ENCODE data around the gene CSRP1. TPM values are rescaled to one million over a fixed set of nuclear protein-coding genes. Genes with fewer than 3 reads are reported as not detected.
"Not testable (repeated sequence)": the region's sequence is repeated elsewhere in the genome, so short reads cannot be mapped to it uniquely, and the experiment has no call there.

The CSRP1 gene
- total and polyA plus RNA-seq, 2 donors: 719 to 4,390 TPM

- Histone ChIP-seq H3K36me3 (ENCODE audit: insufficient read depth) (no peaks in the 10 kb centered on the region), H3K4me1 (ENCODE audit: insufficient read depth) (no peaks in the 10 kb centered on the region), H3K4me3 (ENCODE audit: low read depth, low read length) (no peak overlapping the region), H3K27ac (ENCODE audit: low read depth) (peak overlapping the region; percentile 53)
- 59% methylated on average over 10 of the region's 10 CpGs for WGBS
- DNase-seq (ENCODE audit: extremely low spot score): no peak
Measured at GRCh38 chr1:201501812-201502510, 5.0 kb downstream of the CSRP1 start.

- H3K27ac ChIP-seq (ENCODE audit: low read depth): peak overlapping the region; percentile 3
- H3K4me1 ChIP-seq (ENCODE audit: insufficient read depth): no peaks in the 10 kb centered on the region
- no peaks in the 10 kb centered on the region for H3K36me3 ChIP-seq (ENCODE audit: insufficient read depth)
- 60% methylated on average over 8 of the region's 8 CpGs for WGBS
- no peak for DNase-seq (ENCODE audit: extremely low spot score)
- H3K4me3 ChIP-seq (ENCODE audit: low read depth, low read length): no peak overlapping the region
Measured at GRCh38 chr1:201501144-201501543, 5.8 kb downstream of the CSRP1 start.

GRCh38 chr1:201500670-201501120 is 6.2 kb downstream of the CSRP1 start:
- H3K4me3 ChIP-seq (ENCODE audit: low read depth, low read length): no peak overlapping the region
- no peaks in the 10 kb centered on the region for H3K36me3 ChIP-seq (ENCODE audit: insufficient read depth)
- DNase-seq (ENCODE audit: extremely low spot score): no peak
- H3K4me1 ChIP-seq (ENCODE audit: insufficient read depth): no peaks in the 10 kb centered on the region
- peak overlapping the region; percentile 79 for H3K27ac ChIP-seq (ENCODE audit: low read depth)
- 31% methylated on average over 4 of the region's 4 CpGs for WGBS

GRCh38 chr1:201499795-201500669 is 6.9 kb downstream of the CSRP1 start:
- Histone ChIP-seq H3K36me3 (ENCODE audit: insufficient read depth) (no peaks in the 10 kb centered on the region), H3K4me1 (ENCODE audit: insufficient read depth) (no peaks in the 10 kb centered on the region), H3K27ac (ENCODE audit: low read depth) (peak overlapping the region; percentile 79), H3K4me3 (ENCODE audit: low read depth, low read length) (no peak overlapping the region)
- 53% methylated on average over 8 of the region's 8 CpGs for WGBS
- DNase-seq (ENCODE audit: extremely low spot score): no peak

- Histone ChIP-seq H3K36me3 (ENCODE audit: insufficient read depth) (no peaks in the 10 kb centered on the region), H3K4me3 (ENCODE audit: low read depth, low read length) (no peak overlapping the region), H3K4me1 (ENCODE audit: insufficient read depth) (no peaks in the 10 kb centered on the region), H3K27ac (ENCODE audit: low read depth) (no peak overlapping the region)
- DNase-seq (ENCODE audit: extremely low spot score): no peak
- 78% methylated on average over 3 of the region's 3 CpGs for WGBS
Measured at GRCh38 chr1:201499191-201499590, 7.7 kb downstream of the CSRP1 start.

GRCh38 chr1:201498621-201499020 is 8.3 kb downstream of the CSRP1 start:
- no peak for DNase-seq (ENCODE audit: extremely low spot score)
- Histone ChIP-seq H3K36me3 (ENCODE audit: insufficient read depth) (no peaks in the 10 kb centered on the region), H3K27ac (ENCODE audit: low read depth) (no peak overlapping the region), H3K4me3 (ENCODE audit: low read depth, low read length) (no peak overlapping the region), H3K4me1 (ENCODE audit: insufficient read depth) (no peaks in the 10 kb centered on the region)
- 67% methylated on average over 8 of the region's 8 CpGs for WGBS

- Histone ChIP-seq H3K4me1 (ENCODE audit: insufficient read depth) (no peaks in the 10 kb centered on the region), H3K4me3 (ENCODE audit: low read depth, low read length) (no peak overlapping the region), H3K36me3 (ENCODE audit: insufficient read depth) (no peaks in the 10 kb centered on the region), H3K27ac (ENCODE audit: low read depth) (no peak overlapping the region)
- WGBS: 69% methylated on average over 16 of the region's 16 CpGs
- DNase-seq (ENCODE audit: extremely low spot score): no peak
Measured at GRCh38 chr1:201497935-201498509, 8.9 kb downstream of the CSRP1 start.

- no peak for DNase-seq (ENCODE audit: extremely low spot score)
- Histone ChIP-seq H3K4me1 (ENCODE audit: insufficient read depth) (no peaks in the 10 kb centered on the region), H3K36me3 (ENCODE audit: insufficient read depth) (no peaks in the 10 kb centered on the region), H3K27ac (ENCODE audit: low read depth) (peak overlapping the region; percentile 76), H3K4me3 (ENCODE audit: low read depth, low read length) (no peak overlapping the region)
- 22% methylated on average over 8 of the region's 8 CpGs for WGBS
Measured at GRCh38 chr1:201496296-201496690, 10.6 kb downstream of the CSRP1 start.

- Histone ChIP-seq H3K4me1 (ENCODE audit: insufficient read depth) (no peaks in the 10 kb centered on the region), H3K4me3 (ENCODE audit: low read depth, low read length) (no peak overlapping the region), H3K27ac (ENCODE audit: low read depth) (peak overlapping the region; percentile 76), H3K36me3 (ENCODE audit: insufficient read depth) (no peaks in the 10 kb centered on the region)
- 19% methylated on average over 11 of the region's 11 CpGs for WGBS
- DNase-seq (ENCODE audit: extremely low spot score): peak; percentile 67
Measured at GRCh38 chr1:201495551-201496295, 11.2 kb downstream of the CSRP1 start.

- no peak for DNase-seq (ENCODE audit: extremely low spot score)
- Histone ChIP-seq H3K27ac (ENCODE audit: low read depth) (peak overlapping the region; percentile 3), H3K4me3 (ENCODE audit: low read depth, low read length) (no peak overlapping the region), H3K4me1 (ENCODE audit: insufficient read depth) (no peaks in the 10 kb centered on the region), H3K36me3 (ENCODE audit: insufficient read depth) (no peaks in the 10 kb centered on the region)
- 24% methylated on average over 15 of the region's 15 CpGs for WGBS
Measured at GRCh38 chr1:201493757-201494617, 12.9 kb downstream of the CSRP1 start.

- H3K4me1 ChIP-seq (ENCODE audit: insufficient read depth); H3K36me3 ChIP-seq (ENCODE audit: insufficient read depth); H3K4me3 ChIP-seq (ENCODE audit: low read depth, low read length); DNase-seq (ENCODE audit: extremely low spot score): not testable (repeated sequence)
- H3K27ac ChIP-seq (ENCODE audit: low read depth): peak overlapping the region; percentile 14
- WGBS: 69% methylated on average over 3 of the region's 3 CpGs
Measured at GRCh38 chr1:201493026-201493656, 13.8 kb downstream of the CSRP1 start.

- DNase-seq (ENCODE audit: extremely low spot score): no peak
- WGBS: 38% methylated on average over 3 of the region's 3 CpGs
- H3K36me3 ChIP-seq (ENCODE audit: insufficient read depth): no peaks in the 10 kb centered on the region
- H3K4me3 ChIP-seq (ENCODE audit: low read depth, low read length): no peak overlapping the region
- H3K4me1 ChIP-seq (ENCODE audit: insufficient read depth): no peaks in the 10 kb centered on the region
- no peak overlapping the region for H3K27ac ChIP-seq (ENCODE audit: low read depth)
Measured at GRCh38 chr1:201491896-201492511, 14.9 kb downstream of the CSRP1 start.
